ENCODE results near the gene COX11. TPM values are rescaled to one million over a fixed set of nuclear protein-coding genes. Genes with fewer than 3 reads are reported as not detected.

COX11 gene
- total RNA-seq, 1 donor from 2014 or later: 44.0 TPM

GRCh38 chr17:54948380-54948779 is 20.1 kb downstream of the COX11 start:
- Histone ChIP-seq H3K4me1 (no peaks in the 10 kb centered on the region), H3K4me3 (no peak overlapping the region), H3K27ac (no peak overlapping the region), H3K36me3 (no peaks in the 10 kb centered on the region), H3K27me3 (no peaks in the 10 kb centered on the region), H3K9me3 (no peaks in the 10 kb centered on the region)
- intact Hi-C loops (cut with DNase I): no loop called here
- no peak for DNase-seq (ENCODE audit: extremely low spot score in 2 of 2)
- TF ChIP-seq POLR2A (IDR thresholded peaks at IDR 0.05) (no peak), POLR2AphosphoS5 (IDR thresholded peaks at IDR 0.05; ENCODE audit: insufficient read depth in 1 of 2, low read depth in 1 of 2) (no peak), CTCF (IDR thresholded peaks at IDR 0.05) (no peak)

DNA sequence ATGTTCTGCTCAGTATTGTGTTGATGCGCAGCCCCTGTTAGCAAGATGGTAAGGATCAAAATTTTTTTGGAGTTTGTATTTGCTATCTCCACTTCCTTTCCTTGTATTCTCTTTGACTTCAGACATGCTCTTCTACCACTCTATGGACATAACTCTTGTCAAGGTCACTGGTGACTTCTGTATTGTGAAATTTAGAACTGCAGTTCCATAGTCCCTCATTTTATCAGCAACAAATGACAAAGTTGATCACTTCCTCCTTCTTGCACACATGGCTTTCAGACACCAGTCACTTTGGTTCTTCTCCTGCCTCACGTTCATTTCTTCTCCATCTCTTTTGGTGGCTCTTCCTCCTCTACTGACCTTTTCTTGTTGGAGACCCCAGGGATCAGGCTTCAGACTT is 21.1 kb downstream of the COX11 start:
- no peak overlapping the region for H3K27ac ChIP-seq

DNA sequence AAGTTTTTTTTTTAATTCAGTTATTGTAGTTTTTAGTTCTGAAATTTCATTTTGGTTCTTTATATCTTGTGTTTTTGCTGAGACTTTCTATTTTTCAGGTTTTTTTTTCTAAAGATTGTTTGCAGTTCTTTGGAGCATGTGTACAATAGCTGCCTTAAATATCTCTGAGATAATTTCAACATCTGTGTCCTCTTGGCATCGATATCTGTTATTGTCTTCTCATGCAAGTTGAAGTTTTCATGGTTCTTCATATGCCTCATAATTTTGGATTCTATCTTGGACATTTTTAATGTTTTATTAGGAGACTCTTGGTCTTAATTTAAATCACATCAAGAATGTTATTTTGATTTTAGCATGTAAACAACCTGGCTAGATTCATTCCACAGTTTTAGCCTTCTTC is 22.8 kb downstream of the COX11 start:
- H3K27me3 ChIP-seq: no peaks in the 10 kb centered on the region
- H3K4me1 ChIP-seq: no peaks in the 10 kb centered on the region
- TF ChIP-seq POLR2AphosphoS5 (IDR thresholded peaks at IDR 0.05; ENCODE audit: insufficient read depth in 1 of 2, low read depth in 1 of 2): no peak
- TF ChIP-seq CTCF (IDR thresholded peaks at IDR 0.05): no peak
- TF ChIP-seq POLR2A (IDR thresholded peaks at IDR 0.05): no peak
- H3K9me3 ChIP-seq: no peaks in the 10 kb centered on the region
- no peaks in the 10 kb centered on the region for H3K36me3 ChIP-seq
- intact Hi-C loops (cut with DNase I): no loop called here
- no peak for DNase-seq (ENCODE audit: extremely low spot score in 2 of 2)
- no peak overlapping the region for H3K4me3 ChIP-seq
- H3K27ac ChIP-seq: no peak overlapping the region

More for the DNA sequence above, 21.1 kb downstream of the COX11 start:
- Histone ChIP-seq H3K36me3 (no peaks in the 10 kb centered on the region), H3K4me3 (no peak overlapping the region), H3K4me1 (no peaks in the 10 kb centered on the region), H3K27me3 (no peaks in the 10 kb centered on the region), H3K9me3 (no peaks in the 10 kb centered on the region)
- no peak for TF ChIP-seq POLR2AphosphoS5 (IDR thresholded peaks at IDR 0.05; ENCODE audit: insufficient read depth in 1 of 2, low read depth in 1 of 2)
- TF ChIP-seq POLR2A (IDR thresholded peaks at IDR 0.05): no peak
- TF ChIP-seq CTCF (IDR thresholded peaks at IDR 0.05): no peak
- no peak for DNase-seq (ENCODE audit: extremely low spot score in 2 of 2)
- intact Hi-C loops (cut with DNase I): no loop called here

GRCh38 chr17:54945231-54945630 is 23.2 kb downstream of the COX11 start:
- no peaks in the 10 kb centered on the region for H3K36me3 ChIP-seq
- no peaks in the 10 kb centered on the region for H3K27me3 ChIP-seq
- no peak for TF ChIP-seq POLR2AphosphoS5 (IDR thresholded peaks at IDR 0.05; ENCODE audit: insufficient read depth in 1 of 2, low read depth in 1 of 2)
- H3K4me1 ChIP-seq: no peaks in the 10 kb centered on the region
- intact Hi-C loops (cut with DNase I): no loop called here
- no peak for DNase-seq (ENCODE audit: extremely low spot score in 2 of 2)
- H3K27ac ChIP-seq: no peak overlapping the region
- H3K9me3 ChIP-seq: no peaks in the 10 kb centered on the region
- no peak overlapping the region for H3K4me3 ChIP-seq

- intact Hi-C loops (cut with DNase I): no loop called here
These were observed 23.7 kb downstream of the COX11 start for GRCh38 chr17:54944796-54945195.

More at GRCh38 chr17:54944796-54945195, 23.7 kb downstream of the COX11 start:
- no peaks in the 10 kb centered on the region for H3K36me3 ChIP-seq
- H3K27ac ChIP-seq: no peak overlapping the region
- no peak overlapping the region for H3K4me3 ChIP-seq
- H3K9me3 ChIP-seq: no peaks in the 10 kb centered on the region
- no peaks in the 10 kb centered on the region for H3K4me1 ChIP-seq
- TF ChIP-seq POLR2A (IDR thresholded peaks at IDR 0.05): no peak
- TF ChIP-seq POLR2AphosphoS5 (IDR thresholded peaks at IDR 0.05; ENCODE audit: insufficient read depth in 1 of 2, low read depth in 1 of 2): no peak
- TF ChIP-seq CTCF (IDR thresholded peaks at IDR 0.05): no peak
- DNase-seq (ENCODE audit: extremely low spot score in 2 of 2): no peak
- no peaks in the 10 kb centered on the region for H3K27me3 ChIP-seq
